ENCODE measurements around the gene ANKRD62. TPM values are rescaled to one million over a fixed set of nuclear protein-coding genes. Genes with fewer than 3 reads are reported as not detected.
"Not testable (repeated sequence)": the region's sequence is repeated elsewhere in the genome, so short reads cannot be mapped to it uniquely, and the experiment has no call there.

The ANKRD62 gene
- total RNA-seq, 1 donor from 2014 or later, result not detected

DNA sequence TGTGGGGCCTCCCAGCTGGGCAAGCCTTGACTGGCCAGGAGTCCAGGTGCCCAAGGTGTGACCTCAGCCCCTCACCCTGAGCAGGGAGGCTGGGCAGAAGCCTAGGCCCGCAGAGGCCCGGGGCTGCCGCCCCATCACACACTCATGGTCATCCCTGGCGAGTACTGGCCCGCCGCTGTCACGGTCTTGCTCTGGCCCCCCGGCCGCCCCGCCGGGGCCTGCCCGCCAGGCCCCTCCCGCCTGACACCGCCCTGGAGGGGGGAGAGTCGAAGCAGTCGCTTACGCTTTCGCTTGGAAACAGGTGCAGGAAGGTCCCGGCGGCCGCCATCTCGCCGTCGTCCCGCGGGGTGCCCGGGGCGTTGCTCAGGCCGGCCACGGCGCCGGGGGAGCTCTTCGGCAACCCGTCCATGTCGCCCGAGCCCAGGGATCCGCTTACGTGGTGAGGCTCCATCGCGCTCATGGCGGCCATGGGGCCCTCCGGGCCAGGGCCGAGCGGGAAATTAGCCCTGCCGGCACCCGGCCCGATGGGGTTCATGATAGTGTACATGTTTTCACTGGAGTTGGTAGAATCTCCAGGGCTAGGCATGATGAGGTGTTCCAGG, 26.6 kb upstream of the ANKRD62 start:
- DNase-seq (ENCODE audit: low spot score), result no peak

DNA sequence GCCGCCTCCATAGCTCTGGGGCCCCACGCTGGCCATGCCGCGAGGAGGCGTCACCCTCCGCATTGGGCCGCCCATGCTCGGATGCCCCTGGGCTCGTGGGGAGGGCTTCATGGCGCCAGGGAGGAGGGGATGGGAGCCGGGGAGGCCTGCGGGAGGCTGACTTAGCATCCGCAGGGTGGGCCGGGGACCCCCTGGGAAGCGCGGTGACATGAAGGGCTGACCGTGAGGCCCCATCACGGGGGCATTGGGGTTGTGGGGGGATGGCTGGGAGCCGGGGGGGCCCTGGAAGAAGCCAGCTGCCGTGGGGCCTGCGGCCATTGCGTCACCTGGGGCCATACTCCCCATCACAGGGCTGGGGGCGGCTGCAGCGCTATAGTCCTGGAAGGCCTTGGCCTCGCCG, 26.0 kb upstream of the ANKRD62 start:
- DNase-seq (ENCODE audit: low spot score), result no peak

DNA sequence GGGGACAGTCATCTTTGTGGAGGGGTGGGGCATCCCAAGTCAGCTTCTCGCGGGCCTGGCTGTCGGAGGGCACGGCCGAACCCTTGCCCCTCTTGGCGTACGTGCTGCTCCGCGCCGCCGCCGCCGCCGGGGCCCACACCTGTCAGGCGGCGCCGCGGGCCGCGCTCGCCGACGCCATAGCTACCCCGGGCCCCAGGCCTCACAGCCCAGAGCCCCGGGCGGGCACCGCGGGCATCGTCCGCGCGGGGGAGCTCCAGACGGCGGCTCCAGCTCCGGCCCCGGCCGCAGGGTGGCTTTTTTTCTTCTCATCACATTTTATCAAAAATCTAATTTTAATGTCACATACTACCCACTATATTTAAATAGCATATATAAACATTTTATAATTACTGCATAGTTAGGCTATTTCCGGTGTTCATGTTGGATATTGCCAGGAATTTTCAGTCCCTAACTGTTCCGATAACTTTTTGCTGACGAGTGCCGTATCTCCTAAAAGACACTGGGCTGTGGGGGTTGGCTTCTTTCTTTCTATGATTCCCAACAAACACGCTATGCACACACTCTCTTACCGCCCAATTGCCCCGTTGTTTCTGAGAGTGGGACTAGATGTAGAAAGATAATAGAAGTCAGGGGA, 25.2 kb upstream of the ANKRD62 start:
- not testable (repeated sequence) for DNase-seq (ENCODE audit: low spot score)

DNA sequence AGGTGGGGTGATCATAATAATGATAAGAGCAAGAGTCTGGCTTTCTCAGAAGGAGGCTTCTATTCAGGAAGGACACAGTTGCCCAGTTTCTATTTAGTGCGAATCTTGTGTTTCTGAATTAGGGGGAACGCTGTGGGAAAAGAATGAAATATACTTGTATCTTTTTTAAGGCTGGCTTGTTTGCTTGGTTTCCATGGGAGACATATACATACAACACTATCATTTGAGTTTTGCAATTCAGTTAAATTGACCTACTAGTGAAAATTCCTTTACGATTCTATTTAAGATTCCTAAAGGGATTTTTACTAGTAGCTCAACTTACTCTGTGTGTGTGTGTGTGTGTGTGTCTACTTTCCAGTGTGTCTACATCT, 24.7 kb upstream of the ANKRD62 start:
- no peak for DNase-seq (ENCODE audit: low spot score)

DNA sequence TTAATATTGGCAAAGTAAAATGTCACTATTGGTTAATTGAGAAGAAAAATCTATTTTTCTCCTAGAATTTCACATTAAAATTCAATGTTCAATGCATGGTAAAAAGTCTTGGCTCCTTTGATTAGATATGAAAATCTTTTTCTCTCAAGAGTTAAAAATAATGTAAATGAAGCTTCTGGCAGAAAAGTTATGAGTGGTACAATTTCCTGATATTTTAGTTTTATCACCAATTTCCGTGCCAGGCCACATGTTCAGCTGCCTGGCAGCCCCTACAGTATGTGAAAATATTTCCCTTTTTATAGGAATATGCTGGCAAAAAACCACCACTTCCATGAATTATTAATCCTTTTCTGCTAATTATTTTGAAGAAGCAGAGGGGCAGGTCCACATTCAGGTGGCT, 22.6 kb upstream of the ANKRD62 start:
- DNase-seq (ENCODE audit: low spot score), result not testable (repeated sequence)

DNA sequence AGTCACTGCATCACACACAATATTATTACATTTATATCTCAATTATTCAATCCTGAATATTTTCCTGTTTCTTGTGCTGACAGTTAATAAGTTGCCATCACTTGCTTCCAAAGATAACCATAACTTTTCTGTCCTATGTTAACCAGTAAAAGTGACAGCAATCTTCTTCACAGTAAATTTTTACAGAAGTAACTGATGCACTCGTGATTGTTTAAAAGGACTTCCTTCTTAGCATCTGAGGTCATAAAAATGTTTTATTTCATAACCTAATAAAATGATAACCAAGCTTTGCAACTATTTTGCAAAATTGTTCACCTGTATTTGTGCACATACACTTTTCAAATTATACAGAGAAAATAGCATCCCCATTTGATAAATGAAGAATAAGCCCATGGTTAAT, 20.6 kb upstream of the ANKRD62 start:
- no peak for DNase-seq (ENCODE audit: low spot score)

DNA sequence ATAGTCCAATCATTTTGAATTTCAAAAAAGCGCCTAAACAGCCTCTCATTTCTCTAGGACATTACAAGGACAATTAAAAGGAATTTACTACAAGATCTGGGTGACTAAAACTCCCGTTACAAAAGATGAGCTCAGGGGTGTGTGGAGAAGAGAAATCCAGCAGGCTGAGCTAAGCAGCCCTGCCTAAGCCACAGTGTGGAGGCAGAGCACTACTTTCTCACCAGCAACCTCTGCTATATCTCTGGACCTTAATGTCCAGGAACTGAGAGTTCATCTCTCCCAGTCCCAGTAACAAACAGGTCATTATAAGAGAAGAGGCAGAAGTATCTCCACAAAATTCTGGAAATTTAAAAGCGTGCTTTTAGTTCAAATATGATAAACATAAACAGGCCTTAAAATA, 18.9 kb upstream of the ANKRD62 start:
- no peak for DNase-seq (ENCODE audit: low spot score)

DNA sequence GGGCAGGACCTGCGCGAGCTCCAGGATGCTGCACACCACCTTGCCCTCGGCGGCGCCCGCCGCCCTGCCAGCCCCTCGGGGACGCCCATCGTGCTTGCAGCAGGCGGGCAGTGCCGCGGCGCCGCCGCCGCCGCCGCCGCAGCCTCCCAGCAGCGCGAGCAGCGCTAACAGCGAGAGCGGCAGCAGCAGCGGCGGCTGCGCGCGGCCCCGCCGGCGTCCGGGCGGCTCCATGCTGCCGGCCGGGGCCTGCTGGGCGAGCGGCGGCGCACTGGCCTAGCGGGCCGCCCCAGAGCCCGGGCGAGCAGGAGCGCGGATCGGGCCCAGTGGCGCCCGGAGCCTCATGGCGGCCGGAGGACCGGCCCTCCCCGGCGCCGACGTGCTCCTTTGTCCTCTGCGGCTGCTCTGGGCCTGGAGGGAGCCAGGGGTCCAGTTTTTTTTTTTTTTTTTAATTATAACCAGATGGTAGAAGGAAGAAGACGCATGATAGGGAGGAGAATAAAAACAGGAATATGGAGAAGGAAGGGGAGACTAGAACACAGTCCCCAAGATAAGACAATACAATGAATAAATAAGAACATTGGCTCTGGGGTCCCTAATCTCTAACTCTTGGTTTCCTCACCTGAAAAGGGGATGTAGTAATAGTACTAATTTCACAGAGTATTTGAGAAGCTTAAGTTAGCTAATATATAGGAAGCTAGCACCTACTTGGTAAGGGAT, 17.1 kb upstream of the ANKRD62 start:
- no peak for DNase-seq (ENCODE audit: low spot score)

DNA sequence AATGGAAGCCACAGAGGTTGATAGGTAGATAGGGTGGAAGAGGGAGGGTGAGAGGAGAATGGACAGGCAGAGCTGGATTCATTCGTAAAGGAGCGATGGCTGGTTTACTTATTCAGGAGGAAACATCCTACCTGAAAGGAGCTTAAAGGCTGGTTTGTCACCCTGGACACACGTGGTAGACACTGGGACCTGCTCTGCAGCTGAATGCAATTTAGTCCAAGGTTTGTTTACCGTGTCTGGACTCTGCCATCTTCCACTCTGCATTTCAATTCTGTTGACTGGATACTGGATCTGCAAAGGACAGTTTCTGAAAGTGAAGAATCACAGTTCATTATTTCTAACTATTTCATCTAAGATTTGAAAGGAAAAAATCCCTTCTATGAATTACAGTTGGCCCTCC, 15.6 kb upstream of the ANKRD62 start:
- DNase-seq (ENCODE audit: low spot score), result not testable (repeated sequence)

DNA sequence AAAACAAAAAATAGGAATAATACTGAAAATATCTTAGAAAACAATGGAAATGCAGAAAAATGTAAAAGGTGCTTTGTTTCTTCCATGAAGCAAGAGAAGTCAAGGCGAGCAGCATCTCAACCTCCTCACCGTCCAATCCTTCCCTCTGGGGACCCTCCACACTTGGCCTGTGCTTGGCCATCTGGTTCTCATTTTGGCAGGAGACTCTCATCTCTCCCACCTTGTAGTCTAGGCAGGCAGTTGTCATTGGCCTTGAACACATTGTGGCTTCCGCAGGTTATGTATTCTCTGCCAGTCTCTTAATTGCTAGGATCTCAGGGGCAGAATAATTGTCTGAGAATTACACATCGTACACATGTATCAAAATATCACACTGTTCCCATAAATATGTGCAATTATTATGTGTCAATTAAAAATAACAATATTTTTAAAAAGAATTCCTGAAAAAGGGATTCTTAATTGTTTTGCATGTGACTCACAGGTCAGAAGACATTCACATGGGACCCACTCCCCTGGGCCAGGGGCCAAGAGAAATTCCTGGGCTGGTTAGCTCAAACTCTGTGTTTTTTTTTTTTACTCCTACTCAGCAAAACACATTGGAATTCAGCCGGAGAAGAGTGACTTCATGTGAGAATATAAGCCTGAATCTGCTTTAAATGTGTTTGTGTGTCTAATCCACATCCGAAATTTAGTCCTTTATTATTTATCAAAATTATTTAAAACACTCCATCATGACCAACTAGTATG, 14.0 kb upstream of the ANKRD62 start:
- DNase-seq (ENCODE audit: low spot score), result no peak

DNA sequence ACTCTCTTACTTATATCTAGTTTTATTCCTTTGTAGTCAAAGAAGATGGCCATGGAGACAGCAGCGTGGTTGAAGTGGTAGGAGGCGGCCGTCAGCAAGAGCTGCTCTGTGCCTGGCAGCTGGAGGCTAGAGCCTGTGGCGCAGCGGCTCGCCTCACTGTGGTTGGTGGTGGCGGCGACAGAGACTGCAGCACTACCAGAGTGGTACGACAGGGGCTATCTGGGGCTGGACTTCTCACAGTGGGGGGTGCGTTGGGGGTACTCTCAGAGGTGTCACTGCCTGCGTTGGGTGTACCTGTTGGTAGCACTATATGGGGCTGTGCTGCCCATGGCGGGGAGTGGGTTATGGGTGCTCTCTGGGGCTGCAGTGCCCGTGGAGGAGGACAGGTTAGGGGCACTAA, 8.5 kb upstream of the ANKRD62 start:
- no peak for DNase-seq (ENCODE audit: low spot score)

DNA sequence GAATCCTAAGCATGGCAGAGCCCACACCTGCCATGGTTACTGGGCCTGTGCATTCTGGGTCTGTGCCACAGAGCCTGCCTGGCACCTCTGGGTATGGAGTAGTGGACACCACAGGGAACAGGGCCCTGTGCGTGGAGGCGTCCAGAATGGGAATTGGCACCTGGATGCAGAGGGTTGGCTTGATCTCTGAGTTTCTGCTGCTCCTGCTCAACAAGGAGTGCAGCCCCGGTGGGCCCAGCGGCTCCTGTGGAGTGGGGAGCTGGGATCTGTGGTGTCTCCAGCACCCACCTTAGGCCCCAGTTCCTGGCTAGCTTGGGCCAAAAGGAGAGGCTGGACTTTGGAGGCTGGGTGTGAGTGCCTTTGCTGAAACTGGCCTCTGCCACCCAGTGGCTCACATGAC, 7.9 kb upstream of the ANKRD62 start:
- DNase-seq (ENCODE audit: low spot score), result no peak

DNA sequence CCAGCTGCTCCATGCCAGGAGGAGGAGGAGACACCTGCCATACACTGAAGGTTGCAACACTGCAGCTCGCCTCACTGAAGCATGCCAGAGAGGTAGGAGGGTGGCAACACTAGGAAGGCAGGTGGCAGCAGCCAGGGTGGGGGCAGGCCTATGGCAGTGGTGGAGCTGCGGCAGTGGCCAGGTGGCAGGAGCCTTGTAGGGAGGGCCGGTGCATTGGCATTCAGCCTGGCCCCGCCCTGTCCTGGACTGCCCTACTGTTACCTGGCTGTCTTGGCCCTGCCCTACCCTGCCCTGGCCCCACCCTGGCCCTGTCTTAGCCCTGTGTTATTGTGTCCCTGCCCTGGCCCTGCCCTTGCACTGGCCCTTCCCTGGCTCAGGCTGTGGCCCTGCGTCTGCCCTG, 7.4 kb upstream of the ANKRD62 start:
- no peak for DNase-seq (ENCODE audit: low spot score)

DNA sequence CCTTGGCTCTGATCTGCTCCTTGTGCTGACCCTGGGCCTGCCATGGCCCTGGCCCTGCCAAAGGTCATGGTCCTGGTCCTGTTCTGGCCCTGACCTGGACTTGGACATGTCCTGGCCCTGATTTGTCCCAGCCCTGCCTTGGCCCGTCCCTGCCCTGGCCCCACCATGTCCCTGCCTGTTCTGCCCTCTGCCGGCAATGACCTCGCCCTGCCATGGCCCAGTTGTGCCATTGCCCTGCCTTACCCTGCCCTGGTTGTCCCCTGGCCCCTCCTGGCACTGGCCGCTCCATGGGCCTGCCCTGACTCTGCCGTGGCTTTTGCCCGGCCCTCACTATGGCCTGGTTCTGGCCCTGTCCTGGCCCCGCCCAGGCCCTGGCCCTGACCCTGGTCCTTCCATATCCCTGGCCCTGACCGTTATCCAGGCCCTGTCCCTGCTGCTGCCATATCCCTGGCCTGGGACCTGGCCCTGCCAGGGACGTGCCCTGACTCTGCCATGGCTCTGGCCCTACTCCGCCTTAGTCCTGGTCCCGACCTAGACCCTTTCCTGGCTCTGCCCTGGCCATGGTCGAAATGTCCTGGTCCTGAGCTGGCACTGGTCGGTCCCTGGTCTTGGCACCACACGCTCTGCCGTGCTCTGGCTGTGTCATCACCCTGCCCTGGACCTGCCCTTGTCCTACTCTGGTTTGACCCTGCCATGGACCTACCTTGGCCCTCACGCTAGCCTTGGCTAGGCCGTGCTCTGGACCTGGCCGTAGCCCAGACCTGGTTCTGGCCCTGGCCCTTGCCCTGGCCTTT, 6.8 kb upstream of the ANKRD62 start:
- DNase-seq (ENCODE audit: low spot score), result no peak

DNA sequence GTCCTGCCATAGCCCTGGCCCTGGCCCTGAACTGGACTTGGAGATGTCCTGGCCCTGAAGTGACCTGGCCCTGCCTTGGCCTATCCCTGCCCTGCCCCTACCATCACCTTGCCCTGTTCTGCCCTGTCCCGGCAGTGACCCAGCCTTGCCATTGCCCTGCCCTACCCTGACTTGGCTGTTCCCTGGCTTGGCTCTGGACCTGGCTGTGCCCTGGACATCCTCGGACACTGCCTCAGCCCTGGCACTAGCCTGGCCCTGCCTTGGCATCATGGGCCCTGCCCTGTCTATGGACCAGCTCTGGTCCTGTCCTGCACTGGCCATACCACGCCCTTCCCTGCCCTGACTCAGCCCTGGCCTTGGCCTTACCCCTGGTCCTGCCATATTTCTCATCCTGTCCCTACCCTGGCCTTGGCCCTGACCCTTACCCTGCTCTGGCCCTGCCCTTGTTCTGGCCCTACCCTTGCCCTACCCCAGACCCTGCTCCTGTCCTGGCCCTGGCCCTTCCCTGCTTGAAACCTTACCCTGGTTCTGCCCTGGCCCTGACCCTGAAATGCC, 6.1 kb upstream of the ANKRD62 start:
- no peak for DNase-seq (ENCODE audit: low spot score)

DNA sequence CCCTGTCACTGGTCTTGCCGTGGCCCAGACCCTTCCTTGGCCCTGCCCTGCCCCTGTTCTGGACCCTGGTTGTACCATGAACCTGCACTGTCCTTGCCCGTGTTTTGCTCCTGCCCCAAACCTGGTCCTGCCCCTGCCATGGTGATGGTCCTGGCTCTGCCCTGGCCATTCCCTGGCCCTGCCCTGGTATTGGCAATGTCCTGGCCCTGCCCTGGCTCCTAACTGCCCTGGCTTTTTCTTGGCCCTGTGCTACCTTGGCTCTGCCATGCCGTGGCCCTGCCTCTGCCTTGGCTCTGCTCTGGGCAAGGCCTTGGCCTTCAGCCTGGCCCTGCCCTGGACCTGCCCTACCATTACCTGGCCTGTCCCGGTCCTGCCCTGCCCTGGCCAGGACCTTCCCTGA, 5.5 kb upstream of the ANKRD62 start:
- no peak for DNase-seq (ENCODE audit: low spot score)

DNA sequence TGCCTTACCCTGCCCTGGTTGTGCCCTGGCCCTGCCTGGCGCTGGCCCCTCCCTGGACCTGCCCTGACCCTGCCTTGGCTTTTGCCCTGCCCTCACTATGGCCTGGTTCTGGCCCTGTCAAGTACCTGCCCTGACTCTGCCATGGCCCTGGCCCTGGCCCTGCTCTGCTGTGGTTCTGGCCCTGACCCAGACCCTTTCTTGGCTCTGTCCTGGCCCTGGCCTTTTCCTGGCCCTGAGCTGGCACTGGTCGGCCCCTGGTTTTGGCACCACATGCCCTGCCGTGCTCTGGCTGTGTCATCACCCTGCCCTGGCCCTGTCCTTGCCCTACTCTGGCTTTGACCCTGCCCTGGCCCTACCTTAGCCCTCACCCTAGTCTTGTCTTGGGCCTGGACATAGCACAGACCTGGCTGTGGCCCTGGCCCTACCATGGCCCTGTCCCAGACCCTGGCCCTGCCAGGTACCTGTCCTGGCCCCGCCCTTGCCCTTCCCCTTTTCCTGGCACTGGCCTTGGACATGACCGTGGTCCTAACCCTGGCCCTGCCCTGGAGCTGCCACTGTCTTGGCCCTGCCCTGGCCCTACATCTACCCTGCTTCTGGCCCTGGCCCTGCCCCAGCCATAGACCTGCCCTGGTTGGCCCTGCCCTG, 4.8 kb upstream of the ANKRD62 start:
- no peak for DNase-seq (ENCODE audit: low spot score)

DNA sequence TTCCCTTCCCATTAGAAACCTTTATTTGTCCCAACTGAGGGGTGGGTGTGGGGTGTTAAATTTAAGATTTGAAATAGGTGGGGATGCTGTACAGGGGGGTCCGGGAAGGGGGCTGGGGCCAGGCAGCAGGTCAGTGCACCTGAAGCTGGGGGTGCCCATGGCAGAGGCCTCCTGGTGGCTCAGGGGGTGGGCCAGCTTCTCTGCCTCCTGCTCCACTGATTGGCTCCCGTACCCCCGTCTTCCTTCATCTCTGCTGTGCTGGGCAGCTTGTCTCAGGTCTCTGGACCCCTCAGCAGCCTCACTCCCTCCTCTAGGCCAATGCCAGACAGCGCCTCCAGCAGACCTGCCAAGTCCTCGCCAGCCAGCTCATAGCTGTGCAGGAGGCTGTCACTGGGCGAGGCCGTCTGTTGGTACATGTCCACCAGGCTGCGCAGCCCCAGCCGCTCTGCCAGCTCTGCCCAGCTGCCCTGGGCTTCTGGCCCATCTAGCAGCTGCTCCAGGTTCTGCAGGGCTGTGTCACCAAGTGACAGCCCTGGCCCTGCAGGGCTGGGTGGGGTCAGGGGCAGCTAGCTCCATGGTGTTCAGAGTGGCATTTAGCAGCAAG, 2.0 kb upstream of the ANKRD62 start:
- no peak for DNase-seq (ENCODE audit: low spot score)

DNA sequence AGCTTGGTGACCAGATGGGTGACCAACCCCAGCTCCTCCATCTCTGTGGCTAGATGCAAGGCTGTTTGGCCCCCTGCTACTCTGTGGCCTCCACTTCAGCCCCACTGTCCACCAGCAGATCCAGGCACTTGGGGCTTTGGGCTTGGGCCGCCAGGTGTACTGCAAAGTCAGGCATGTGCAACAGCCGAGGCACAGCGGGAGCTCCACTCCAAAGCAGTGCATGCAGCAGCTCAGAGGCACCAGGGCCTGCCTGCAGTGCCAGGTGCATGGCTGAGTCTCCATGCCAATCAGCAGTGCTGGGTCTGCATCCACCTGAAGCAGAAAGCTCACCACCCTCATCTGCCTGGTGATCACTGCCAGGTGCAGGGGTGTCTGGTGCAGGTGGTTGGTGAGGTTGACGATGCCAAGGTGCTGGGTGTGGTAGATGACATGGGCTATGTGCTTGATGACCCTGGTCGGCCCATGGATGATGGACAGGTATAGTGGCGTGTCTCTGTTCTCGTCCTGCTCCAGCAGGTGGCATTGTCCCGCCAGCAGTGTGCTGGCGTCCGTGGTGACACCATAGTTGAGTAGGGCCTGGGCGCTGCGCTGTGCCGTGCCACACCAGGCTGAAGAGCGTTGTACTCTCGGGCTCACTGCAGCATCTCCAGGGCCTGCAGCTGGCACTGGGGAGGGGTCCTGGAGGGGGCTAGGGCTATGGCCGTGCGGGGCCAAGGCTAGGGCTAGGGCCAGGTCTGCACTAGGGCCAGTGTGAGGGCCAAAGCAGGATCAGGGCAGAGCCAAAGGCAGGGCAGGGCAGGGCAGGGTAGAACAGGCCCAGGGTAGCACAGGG, 1.0 kb upstream of the ANKRD62 start:
- no peak for DNase-seq (ENCODE audit: low spot score)

DNA sequence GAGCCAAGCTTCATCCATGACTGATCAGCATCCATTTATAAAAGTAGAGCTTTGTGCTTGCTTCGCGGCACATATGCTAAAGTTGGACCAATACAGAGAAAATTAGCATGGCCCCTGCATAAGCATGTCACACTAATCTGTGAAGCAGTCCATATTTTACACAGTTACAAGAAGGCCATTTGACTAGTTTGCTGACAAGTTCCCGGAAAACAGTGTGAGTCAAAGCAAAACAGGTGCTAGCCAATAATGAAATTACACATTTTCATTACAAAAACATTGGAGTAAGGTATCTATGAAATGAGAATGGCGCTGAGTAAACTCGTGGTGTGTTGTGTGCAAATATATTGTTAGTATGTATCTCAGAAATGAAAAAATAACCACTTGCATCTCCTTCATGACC, 4.7 kb downstream of the ANKRD62 start:
- DNase-seq (ENCODE audit: low spot score), result no peak

Data from ureter (tissue), 1 donor.